Gastrocnemius medialis (tissue), 4 donors: ENCODE results near the gene KCNIP4.

Experiments used
- POLR2A ChIP-seq, 2 donors: fragments of 450-650 bp; IDR thresholded peaks; one replicate each; pipeline ENCODE4 v1.6.1; 2017; ENCODE audit warnings: antibody characterized with exemption in 2 of 2, mild to moderate bottlenecking in 2 of 2, moderate library complexity in 2 of 2
- TF ChIP-seq, protein P1 (sequence below), 5 experiments: fragments of 450-650 bp in 3 of 5; fragments of 200-600 bp in 2 of 5; sonication (generic) in 2 of 5; IDR thresholded peaks in 4 of 5; conservative IDR thresholded peaks in 1 of 5; 1 replicate in 4 of 5; 2 replicates in 1 of 5; pipeline ENCODE4 v1.5.1; 2016 to 2019; ENCODE audit warnings: antibody characterized with exemption in 5 of 5, mild to moderate bottlenecking in 3 of 5, moderate library complexity in 3 of 5

- no peak for TF ChIP-seq POLR2A (IDR thresholded peaks at IDR 0.05)
- TF ChIP-seq, protein P1, sequence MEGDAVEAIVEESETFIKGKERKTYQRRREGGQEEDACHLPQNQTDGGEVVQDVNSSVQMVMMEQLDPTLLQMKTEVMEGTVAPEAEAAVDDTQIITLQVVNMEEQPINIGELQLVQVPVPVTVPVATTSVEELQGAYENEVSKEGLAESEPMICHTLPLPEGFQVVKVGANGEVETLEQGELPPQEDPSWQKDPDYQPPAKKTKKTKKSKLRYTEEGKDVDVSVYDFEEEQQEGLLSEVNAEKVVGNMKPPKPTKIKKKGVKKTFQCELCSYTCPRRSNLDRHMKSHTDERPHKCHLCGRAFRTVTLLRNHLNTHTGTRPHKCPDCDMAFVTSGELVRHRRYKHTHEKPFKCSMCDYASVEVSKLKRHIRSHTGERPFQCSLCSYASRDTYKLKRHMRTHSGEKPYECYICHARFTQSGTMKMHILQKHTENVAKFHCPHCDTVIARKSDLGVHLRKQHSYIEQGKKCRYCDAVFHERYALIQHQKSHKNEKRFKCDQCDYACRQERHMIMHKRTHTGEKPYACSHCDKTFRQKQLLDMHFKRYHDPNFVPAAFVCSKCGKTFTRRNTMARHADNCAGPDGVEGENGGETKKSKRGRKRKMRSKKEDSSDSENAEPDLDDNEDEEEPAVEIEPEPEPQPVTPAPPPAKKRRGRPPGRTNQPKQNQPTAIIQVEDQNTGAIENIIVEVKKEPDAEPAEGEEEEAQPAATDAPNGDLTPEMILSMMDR (IDR thresholded peaks at IDR 0.05 in 4 of 5, conservative IDR thresholded peaks at IDR 0.05 in 1 of 5) = no peak
These were observed 537.5 kb downstream of the KCNIP4 start for GRCh38 chr4:21411086-21411485.
